ENCODE results near the gene NTNG2. TPM values are rescaled to one million over a fixed set of nuclear protein-coding genes. Genes with fewer than 3 reads are reported as not detected.

NTNG2 gene
- total and polyA plus RNA-seq, 8 donors, result under 0.01 to 8.1 (median 0.31) TPM; not detected in 1

DNA sequence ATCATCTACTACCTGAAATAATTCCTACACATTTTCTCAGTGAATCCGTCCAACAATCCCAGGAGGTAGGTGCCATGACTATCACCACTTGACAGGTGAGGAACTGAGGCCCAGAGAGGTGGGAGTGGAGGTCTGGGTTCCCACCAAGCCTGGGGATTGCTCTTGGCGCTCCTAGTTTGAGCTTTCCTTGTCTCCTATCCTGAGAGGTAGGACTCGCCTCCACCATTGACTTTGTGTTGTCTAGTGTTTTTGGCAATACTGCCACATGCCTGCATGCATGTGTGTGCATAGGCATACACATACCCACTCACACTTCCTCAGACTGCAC, 6.3 kb upstream of the NTNG2 start:
- H3K4me1 ChIP-seq, result peaks cover 0 to 1% (median 0%) of the 10 kb centered on the region in 4 donors
- WGBS, 5 donors, result 74 to 88% (median 80%) methylated on average over 3 of the region's 3 CpGs
- H3K36me3 ChIP-seq, result no peaks in the 10 kb centered on the region
- TF ChIP-seq POLR2A (IDR thresholded peaks at IDR 0.05) (no peak), POLR2AphosphoS5 (IDR thresholded peaks at IDR 0.05) (no peak), EP300 (IDR thresholded peaks at IDR 0.05) (no peak)
- TF ChIP-seq, protein P1, sequence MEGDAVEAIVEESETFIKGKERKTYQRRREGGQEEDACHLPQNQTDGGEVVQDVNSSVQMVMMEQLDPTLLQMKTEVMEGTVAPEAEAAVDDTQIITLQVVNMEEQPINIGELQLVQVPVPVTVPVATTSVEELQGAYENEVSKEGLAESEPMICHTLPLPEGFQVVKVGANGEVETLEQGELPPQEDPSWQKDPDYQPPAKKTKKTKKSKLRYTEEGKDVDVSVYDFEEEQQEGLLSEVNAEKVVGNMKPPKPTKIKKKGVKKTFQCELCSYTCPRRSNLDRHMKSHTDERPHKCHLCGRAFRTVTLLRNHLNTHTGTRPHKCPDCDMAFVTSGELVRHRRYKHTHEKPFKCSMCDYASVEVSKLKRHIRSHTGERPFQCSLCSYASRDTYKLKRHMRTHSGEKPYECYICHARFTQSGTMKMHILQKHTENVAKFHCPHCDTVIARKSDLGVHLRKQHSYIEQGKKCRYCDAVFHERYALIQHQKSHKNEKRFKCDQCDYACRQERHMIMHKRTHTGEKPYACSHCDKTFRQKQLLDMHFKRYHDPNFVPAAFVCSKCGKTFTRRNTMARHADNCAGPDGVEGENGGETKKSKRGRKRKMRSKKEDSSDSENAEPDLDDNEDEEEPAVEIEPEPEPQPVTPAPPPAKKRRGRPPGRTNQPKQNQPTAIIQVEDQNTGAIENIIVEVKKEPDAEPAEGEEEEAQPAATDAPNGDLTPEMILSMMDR (IDR thresholded peaks at IDR 0.05), result no peak
- no peak overlapping the region for H3K27ac ChIP-seq
- intact Hi-C loops (cut with DNase I; ENCODE audit: low total_unique reads), result no loop called here
- H3K4me3 ChIP-seq, result no peak overlapping the region
- DNase-seq, result no peak
- no peaks in the 10 kb centered on the region for H3K9me3 ChIP-seq
- H3K27me3 ChIP-seq, result peaks cover 0 to 88% (median 30%) of the 10 kb centered on the region in 3 donors

DNA sequence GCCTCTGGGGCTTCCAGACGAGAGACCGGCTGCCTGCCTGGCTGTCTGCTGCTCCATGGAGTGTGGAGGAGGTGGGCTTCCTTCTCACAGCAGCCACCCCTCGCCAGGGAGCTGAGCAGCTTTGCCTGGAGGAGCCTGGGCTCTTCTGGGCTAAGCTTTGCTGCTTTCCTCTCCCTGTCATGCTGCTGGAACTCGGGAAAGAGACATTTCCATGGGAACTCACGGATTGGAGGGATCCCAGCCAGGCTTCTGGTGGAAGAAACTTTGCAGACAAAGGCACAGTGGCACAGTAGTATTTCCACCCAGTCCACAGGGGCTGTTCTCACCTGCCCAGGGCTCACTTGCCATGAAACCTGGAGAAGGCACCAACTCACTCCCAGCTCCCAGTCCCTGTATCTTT, 5.6 kb upstream of the NTNG2 start:
- Histone ChIP-seq H3K4me3 (no peak overlapping the region), H3K9me3 (no peaks in the 10 kb centered on the region), H3K27me3 (peaks cover 0 to 88% (median 36%) of the 10 kb centered on the region in 3 donors), H3K27ac (no peak overlapping the region), H3K36me3 (no peaks in the 10 kb centered on the region), H3K4me1 (peaks cover 4 to 9% (median 6%) of the 10 kb centered on the region in 4 donors)
- no peak for DNase-seq
- TF ChIP-seq, protein P1 (IDR thresholded peaks at IDR 0.05), result no peak
- TF ChIP-seq POLR2AphosphoS5 (IDR thresholded peaks at IDR 0.05) (no peak), EP300 (IDR thresholded peaks at IDR 0.05) (no peak), POLR2A (IDR thresholded peaks at IDR 0.05) (no peak)
- 17 to 33% (median 32%) methylated on average over 1 to 5 of the region's 5 CpGs for WGBS, 5 donors
- intact Hi-C loops (cut with DNase I; ENCODE audit: low total_unique reads), result no loop called here

DNA sequence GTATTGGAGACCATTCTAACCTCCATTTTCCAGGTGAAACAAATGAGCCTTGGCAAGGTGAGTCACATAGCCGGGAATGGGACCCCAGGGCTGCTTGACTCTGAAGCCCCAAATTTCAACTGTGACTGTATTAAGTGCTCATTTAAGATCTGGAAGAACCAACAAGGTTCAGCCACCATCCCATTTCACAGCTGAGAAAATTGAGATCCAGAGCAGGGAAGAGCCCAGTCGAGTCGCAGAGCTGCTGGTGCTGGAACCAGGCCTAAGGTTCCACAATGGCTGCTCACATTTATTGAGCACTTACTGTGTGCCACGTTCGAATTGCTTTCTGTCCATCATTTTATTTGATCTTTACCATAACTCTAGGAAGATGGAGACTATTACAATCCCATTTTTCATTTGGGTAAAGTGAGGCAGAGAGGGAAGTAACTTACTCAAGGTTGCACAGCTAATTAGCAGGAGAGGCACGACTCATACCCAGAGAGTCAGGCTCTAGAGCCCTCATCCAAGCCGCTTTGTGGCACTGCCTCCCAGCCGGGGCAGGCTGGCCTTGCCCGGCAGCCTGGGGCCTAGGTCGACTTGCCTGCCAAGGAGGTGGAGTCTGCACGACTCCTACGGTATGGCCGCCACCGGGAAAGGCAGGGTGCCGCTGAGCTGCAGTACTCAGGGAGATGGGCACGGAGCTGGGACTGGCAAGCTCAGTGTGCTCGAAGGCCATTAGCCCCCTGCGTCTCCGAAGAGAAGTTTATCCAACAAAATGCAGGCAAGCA, 4.3 kb upstream of the NTNG2 start:
- WGBS, 5 donors, result 66 to 84% (median 75%) methylated on average over 10 to 19 of the region's 19 CpGs
- TF ChIP-seq, protein P1 (IDR thresholded peaks at IDR 0.05), result no peak
- TF ChIP-seq POLR2AphosphoS5 (IDR thresholded peaks at IDR 0.05), result no peak
- H3K4me1 ChIP-seq, result peaks cover 12 to 18% (median 16%) of the 10 kb centered on the region in 4 donors
- DNase-seq, result no peak
- peaks cover 0 to 89% (median 46%) of the 10 kb centered on the region in 3 donors for H3K27me3 ChIP-seq
- H3K27ac ChIP-seq, result no peak overlapping the region
- H3K36me3 ChIP-seq, result no peaks in the 10 kb centered on the region
- intact Hi-C loops (cut with DNase I; ENCODE audit: low total_unique reads), result no loop called here
- no peaks in the 10 kb centered on the region for H3K9me3 ChIP-seq
- no peak overlapping the region for H3K4me3 ChIP-seq

DNA sequence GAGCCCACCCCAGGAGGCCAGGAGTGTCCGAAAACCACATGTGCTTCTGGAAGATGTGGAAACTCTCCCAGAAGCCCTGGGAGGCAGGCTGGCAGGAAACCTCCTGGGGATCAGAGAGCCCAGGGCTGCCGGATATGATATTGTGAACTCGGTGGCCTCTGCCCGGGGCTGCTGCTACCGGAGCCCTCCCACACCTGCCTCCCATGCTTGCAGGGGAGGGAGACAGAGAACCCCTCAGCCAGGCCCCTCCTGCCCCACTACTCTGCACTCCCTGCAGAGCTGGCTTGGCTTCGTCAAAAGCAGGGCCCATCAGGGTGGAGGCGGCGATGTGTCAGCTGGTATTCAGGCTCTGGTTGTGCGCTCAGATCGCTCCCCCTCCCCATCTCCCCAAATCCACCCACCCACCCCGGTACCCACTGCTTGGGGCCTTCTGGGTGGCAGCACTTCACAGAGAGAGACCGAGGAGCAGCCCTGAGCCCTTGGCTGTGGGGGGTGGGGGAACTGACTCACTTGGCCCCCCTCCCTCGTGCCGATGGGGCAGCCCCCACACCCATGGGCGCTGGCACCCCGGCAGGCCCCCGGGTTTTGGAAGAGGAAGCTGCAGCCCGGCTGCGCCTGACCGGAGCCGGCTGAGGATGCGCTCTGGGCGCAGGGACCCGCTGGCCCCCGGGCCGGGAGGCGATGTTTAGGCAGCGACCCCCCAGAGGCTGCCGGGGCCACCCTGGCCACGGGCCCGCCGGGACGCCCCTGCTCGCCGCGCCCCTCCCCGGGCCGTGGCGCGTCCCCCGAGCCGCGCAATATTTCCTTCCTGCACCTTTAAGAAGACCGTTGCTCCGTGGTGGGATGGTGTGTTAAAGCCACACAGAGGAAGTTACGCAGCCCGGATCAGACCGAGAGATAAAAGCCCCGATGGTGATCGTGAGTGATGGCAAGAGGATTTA, 786 bp upstream of the NTNG2 start:
- H3K4me1 ChIP-seq, result peaks cover 29 to 43% (median 35%) of the 10 kb centered on the region in 4 donors
- 4 to 6% (median 4%) methylated on average over 8 to 50 of the region's 50 CpGs for WGBS, 5 donors

More for the DNA sequence above, 786 bp upstream of the NTNG2 start:
- no peaks in the 10 kb centered on the region for H3K36me3 ChIP-seq
- H3K27ac ChIP-seq, result peak overlapping the region in 2 of 5 donors; percentile 34 to 49
- TF ChIP-seq EP300 (IDR thresholded peaks at IDR 0.05) (no peak), POLR2AphosphoS5 (IDR thresholded peaks at IDR 0.05) (no peak), POLR2A (IDR thresholded peaks at IDR 0.05) (no peak)
- TF ChIP-seq, protein P1 (IDR thresholded peaks at IDR 0.05), result no peak
- DNase-seq, result peak; percentile 34 to 67
- peaks cover 11 to 94% (median 74%) of the 10 kb centered on the region in 3 donors for H3K27me3 ChIP-seq
- no peaks in the 10 kb centered on the region for H3K9me3 ChIP-seq
- peak overlapping the region; percentile 65 to 89 (median 68) for H3K4me3 ChIP-seq
- intact Hi-C loops (cut with DNase I; ENCODE audit: low total_unique reads), result no loop called here

Measured in stomach (tissue), 9 donors.